ENCODE measurements around the gene ANAPC13.
A peak's percentile ranks its signal among the peaks of the same experiment; 100 is the strongest.

ANAPC13 gene

GRCh38 chr3:134482622-134483021 is 3.2 kb downstream of the ANAPC13 start:
- peak; percentile 33 for DNase-seq (ENCODE audit: low read depth)

- DNase-seq (ENCODE audit: low read depth) = peak; percentile 68
These were observed 4.6 kb downstream of the ANAPC13 start for GRCh38 chr3:134481166-134481565.

- DNase-seq (ENCODE audit: low read depth) = no peak
These were observed 5.2 kb downstream of the ANAPC13 start for GRCh38 chr3:134480546-134480945.

GRCh38 chr3:134477938-134478337 is 7.8 kb downstream of the ANAPC13 start:
- peak; percentile 58 for DNase-seq (ENCODE audit: low read depth)

GRCh38 chr3:134477002-134477401 is 8.8 kb downstream of the ANAPC13 start:
- DNase-seq (ENCODE audit: low read depth) = peak; percentile 78

GRCh38 chr3:134476306-134476705 is 9.5 kb downstream of the ANAPC13 start:
- DNase-seq (ENCODE audit: low read depth) = peak; percentile 58

- no peak for DNase-seq (ENCODE audit: low read depth)
These were observed 10.8 kb downstream of the ANAPC13 start for GRCh38 chr3:134474956-134475355.

- peak; percentile 90 for DNase-seq (ENCODE audit: low read depth)
These were observed 11.8 kb downstream of the ANAPC13 start for GRCh38 chr3:134473868-134474546.

GRCh38 chr3:134472831-134473230 is 13.0 kb downstream of the ANAPC13 start:
- no peak for DNase-seq (ENCODE audit: low read depth)

GRCh38 chr3:134471521-134472193 is 14.1 kb downstream of the ANAPC13 start:
- peak; percentile 94 for DNase-seq (ENCODE audit: low read depth)

GRCh38 chr3:134468519-134468918 is 17.3 kb downstream of the ANAPC13 start:
- DNase-seq (ENCODE audit: low read depth) = no peak

- no peak for DNase-seq (ENCODE audit: low read depth)
These were observed 19.5 kb downstream of the ANAPC13 start for GRCh38 chr3:134466331-134466730.

GRCh38 chr3:134464689-134465365 is 21.0 kb downstream of the ANAPC13 start:
- DNase-seq (ENCODE audit: low read depth) = no peak

- DNase-seq (ENCODE audit: low read depth) = peak; percentile 89
These were observed 21.6 kb downstream of the ANAPC13 start for GRCh38 chr3:134464064-134464688.

GRCh38 chr3:134463676-134464063 is 22.1 kb downstream of the ANAPC13 start:
- no peak for DNase-seq (ENCODE audit: low read depth)

- DNase-seq (ENCODE audit: low read depth) = peak; percentile 71
These were observed 23.3 kb downstream of the ANAPC13 start for GRCh38 chr3:134462331-134462941.

- peak; percentile 87 for DNase-seq (ENCODE audit: low read depth)
These were observed 24.8 kb downstream of the ANAPC13 start for GRCh38 chr3:134460965-134461364.

- no peak for DNase-seq (ENCODE audit: low read depth)
These were observed 26.2 kb downstream of the ANAPC13 start for GRCh38 chr3:134459562-134459961.

- DNase-seq (ENCODE audit: low read depth) = no peak
These were observed 27.3 kb downstream of the ANAPC13 start for GRCh38 chr3:134458406-134458945.

- no peak for DNase-seq (ENCODE audit: low read depth)
These were observed 28.3 kb downstream of the ANAPC13 start for GRCh38 chr3:134457376-134458074.

GRCh38 chr3:134453631-134454030 is 32.2 kb downstream of the ANAPC13 start:
- DNase-seq (ENCODE audit: low read depth) = peak; percentile 37

All from ELR (cell line).